Hepatocyte (in vitro differentiated cells): ENCODE measurements around the gene TMCO4. TPM values are rescaled to one million over a fixed set of nuclear protein-coding genes. Genes with fewer than 3 reads are reported as not detected.

Experiments
- DNase-seq: peaks from one replicate; pipeline ENCODE4 v3.0.0-alpha.2; 2016; ENCODE audit warnings: low spot score
- H2AFZ ChIP-seq: fragments of 200-600 bp; sonication (generic); 2 replicates; pipeline ENCODE4 v1.6.0; 2016; ENCODE audit warnings: antibody characterized with exemption, mild to moderate bottlenecking
- H3K27ac ChIP-seq: fragments of 200-600 bp; sonication (generic); 2 replicates; pipeline ENCODE4 v1.5.1; 2016; ENCODE audit warnings: mild to moderate bottlenecking
- H3K27me3 ChIP-seq: fragments of 200-600 bp; sonication (generic); 2 replicates; pipeline ENCODE4 v1.6.1; 2016
- H3K36me3 ChIP-seq: fragments of 200-600 bp; sonication (generic); replicated peaks from 2 replicates; pipeline ENCODE4 v1.5.1; 2016; ENCODE audit warnings: low read depth; ENCODE audit not compliant: insufficient read depth
- H3K4me1 ChIP-seq: fragments of 200-600 bp; sonication (generic); 2 replicates; pipeline ENCODE4 v1.5.1; 2016; ENCODE audit warnings: mild to moderate bottlenecking, moderate library complexity; ENCODE audit not compliant: insufficient read depth
- H3K4me2 ChIP-seq: fragments of 200-600 bp; sonication (generic); 2 replicates; pipeline ENCODE4 v1.6.0; 2016
- H3K4me3 ChIP-seq: fragments of 200-600 bp; sonication (generic); 2 replicates; pipeline ENCODE4 v1.5.1; 2016; ENCODE audit warnings: mild to moderate bottlenecking
- H3K79me2 ChIP-seq: fragments of 200-600 bp; sonication (generic); 2 replicates; pipeline ENCODE4 v1.6.0; 2017; ENCODE audit warnings: mild to moderate bottlenecking
- H3K9me2 ChIP-seq: fragments of 200-600 bp; sonication (generic); replicated peaks from 2 replicates; pipeline ENCODE4 v1.6.0; 2017; ENCODE audit warnings: mild to moderate bottlenecking; ENCODE audit not compliant: insufficient read depth
- H3K9me3 ChIP-seq: fragments of 200-600 bp; sonication (generic); 2 replicates; pipeline ENCODE4 v1.5.1; 2016; ENCODE audit warnings: low read depth, mild to moderate bottlenecking
- H4K20me1 ChIP-seq: fragments of 200-600 bp; sonication (generic); 2 replicates; pipeline ENCODE4 v1.6.0; 2016; ENCODE audit warnings: mild to moderate bottlenecking; ENCODE audit not compliant: insufficient read depth, poor library complexity, severe bottlenecking
- EZH2 ChIP-seq: fragments of 200-600 bp; sonication (generic); IDR thresholded peaks from 2 replicates; pipeline ENCODE4 v1.6.1; 2016; ENCODE audit warnings: antibody characterized with exemption, mild to moderate bottlenecking, borderline replicate concordance
- EZH2phosphoT487 ChIP-seq: fragments of 200-600 bp; sonication (generic); IDR thresholded peaks from one replicate; pipeline ENCODE4 v1.6.1; 2018; ENCODE audit warnings: antibody characterized with exemption, mild to moderate bottlenecking, low read depth, moderate library complexity; ENCODE audit not compliant: unreplicated experiment, severe bottlenecking
- WGBS: methylation state at CpG from one replicate; pipeline ENCODE4 v1.1.6; 2016; ENCODE audit warnings: low lambda C conversion rate; ENCODE audit errors: missing lambda C conversion rate; 5-methylcytosine and 5-hydroxymethylcytosine counted together
- polyA plus RNA-seq: library from polyadenylated mRNA; unstranded; fragments of >200 nt; fragmentation: Nextera tagmentation; extraction: Ambion mirVana; gene quantifications from 2 replicates; pipeline ENCODE4 v1.2.1, GENCODE V29; 2016
- total RNA-seq: library from RNA; depleted of rRNA; stranded (reverse); fragments of >200 nt; gene quantifications from 2 replicates; pipeline ENCODE4 v1.2.3, GENCODE V29; 2014
- TF ChIP-seq, protein P1 (sequence below): fragments of 200-600 bp; sonication (generic); IDR thresholded peaks from 2 replicates; pipeline ENCODE4 v1.5.1; 2016; ENCODE audit warnings: antibody characterized with exemption, mild to moderate bottlenecking; ENCODE audit not compliant: poor library complexity

Gene TMCO4
- total and polyA plus RNA-seq, 2 experiments from 2014 or later: 8.7 to 13.0 TPM

DNA sequence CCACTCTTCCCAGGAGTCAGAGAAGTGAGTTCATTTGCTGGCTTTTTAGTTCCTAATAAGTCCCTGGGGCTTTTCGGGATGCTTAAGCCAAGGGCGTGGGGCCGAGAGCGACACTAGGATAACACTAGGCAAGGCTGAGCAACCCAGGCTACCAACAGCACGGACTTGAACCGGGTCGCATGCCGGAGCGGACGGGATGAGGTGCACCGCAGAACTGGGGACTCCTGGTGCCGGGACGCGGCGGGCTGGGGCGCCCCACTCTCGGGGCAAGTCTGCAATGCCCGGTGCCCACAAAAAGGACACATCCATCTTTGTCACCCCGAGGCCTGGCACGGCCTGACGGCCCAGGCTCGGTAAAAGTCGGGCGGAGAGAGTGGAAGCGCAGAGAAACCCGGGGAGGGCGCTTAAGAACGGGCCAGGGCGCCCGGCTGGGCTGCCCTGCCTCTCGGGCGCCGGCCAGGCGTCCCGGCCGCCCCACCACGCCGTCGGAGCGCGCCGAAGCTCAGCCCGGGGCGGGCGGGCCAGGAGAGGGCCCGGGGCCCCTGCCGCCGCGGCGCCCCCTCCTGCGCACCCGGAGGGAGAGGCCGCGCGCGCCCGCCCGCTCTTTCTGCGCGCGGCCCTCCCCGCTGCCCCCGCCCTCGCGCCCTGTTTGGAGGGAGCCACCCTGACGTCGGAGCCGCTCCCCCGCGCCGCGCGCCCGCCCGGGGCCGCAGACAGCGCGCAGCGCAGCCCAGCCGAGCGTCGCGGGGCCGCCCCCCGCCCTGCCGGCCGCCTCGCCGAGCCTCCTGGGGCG, 155.9 kb downstream of the TMCO4 start, which contains the start of gene NBL1:
TSS of gene NBL1 (plus strand) at position 710 of the 793 bp plus-strand sequence. CDS start 10,720 bp downstream, outside the sequence.
- Histone ChIP-seq H3K4me1 (peaks cover 7% of the 10 kb centered on the region), H3K79me2 (peaks cover 31% of the 10 kb centered on the region), H3K27ac (peak within 1 kb of the TSS; percentile 72), H3K9me2 (no peaks in the 10 kb centered on the region), H3K9me3 (no peaks in the 10 kb centered on the region), H4K20me1 (no peaks in the 10 kb centered on the region), H3K4me3 (peak within 1 kb of the TSS; percentile 64), H3K36me3 (no peaks in the 10 kb centered on the region), H3K4me2 (peak within 1 kb of the TSS; percentile 95), H2AFZ (peak within 1 kb of the TSS; percentile 66), H3K27me3 (peaks cover 17% of the 10 kb centered on the region)
- WGBS: 16% methylated on average over 27 of the region's 90 CpGs
- peak; percentile 80 for DNase-seq
- TF ChIP-seq, protein P1, sequence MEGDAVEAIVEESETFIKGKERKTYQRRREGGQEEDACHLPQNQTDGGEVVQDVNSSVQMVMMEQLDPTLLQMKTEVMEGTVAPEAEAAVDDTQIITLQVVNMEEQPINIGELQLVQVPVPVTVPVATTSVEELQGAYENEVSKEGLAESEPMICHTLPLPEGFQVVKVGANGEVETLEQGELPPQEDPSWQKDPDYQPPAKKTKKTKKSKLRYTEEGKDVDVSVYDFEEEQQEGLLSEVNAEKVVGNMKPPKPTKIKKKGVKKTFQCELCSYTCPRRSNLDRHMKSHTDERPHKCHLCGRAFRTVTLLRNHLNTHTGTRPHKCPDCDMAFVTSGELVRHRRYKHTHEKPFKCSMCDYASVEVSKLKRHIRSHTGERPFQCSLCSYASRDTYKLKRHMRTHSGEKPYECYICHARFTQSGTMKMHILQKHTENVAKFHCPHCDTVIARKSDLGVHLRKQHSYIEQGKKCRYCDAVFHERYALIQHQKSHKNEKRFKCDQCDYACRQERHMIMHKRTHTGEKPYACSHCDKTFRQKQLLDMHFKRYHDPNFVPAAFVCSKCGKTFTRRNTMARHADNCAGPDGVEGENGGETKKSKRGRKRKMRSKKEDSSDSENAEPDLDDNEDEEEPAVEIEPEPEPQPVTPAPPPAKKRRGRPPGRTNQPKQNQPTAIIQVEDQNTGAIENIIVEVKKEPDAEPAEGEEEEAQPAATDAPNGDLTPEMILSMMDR: no peak
- TF ChIP-seq EZH2: no peak
- no peak for TF ChIP-seq EZH2phosphoT487

DNA sequence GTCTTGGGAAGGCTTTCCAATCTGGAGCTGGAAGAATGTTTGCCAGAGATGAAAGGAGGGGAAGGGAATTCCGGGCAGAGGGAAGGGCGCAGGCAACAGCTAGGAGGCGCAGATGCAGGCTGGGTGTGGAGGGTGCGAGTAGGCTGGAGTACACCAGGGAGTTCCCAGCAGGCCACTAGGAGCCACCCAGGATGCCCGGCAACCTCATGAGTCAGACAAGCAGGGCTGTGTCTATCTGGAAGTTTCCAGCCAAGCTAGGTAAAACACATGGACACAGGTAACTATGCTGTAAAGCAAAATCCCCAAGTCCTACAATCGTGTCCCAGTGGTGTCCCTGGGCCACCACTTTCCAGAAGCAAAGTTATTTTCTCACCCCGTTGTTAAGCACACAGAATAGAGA, 156.6 kb downstream of the TMCO4 start:
- Histone ChIP-seq H3K9me3 (no peaks in the 10 kb centered on the region), H3K27me3 (peaks cover 17% of the 10 kb centered on the region), H4K20me1 (no peaks in the 10 kb centered on the region), H3K4me3 (no peak overlapping the region), H3K4me1 (peaks cover 7% of the 10 kb centered on the region), H2AFZ (no peak overlapping the region), H3K36me3 (no peaks in the 10 kb centered on the region), H3K9me2 (no peaks in the 10 kb centered on the region), H3K4me2 (peak overlapping the region; percentile 92), H3K27ac (peak overlapping the region; percentile 66), H3K79me2 (peaks cover 28% of the 10 kb centered on the region)
- peak; percentile 57 for DNase-seq
- TF ChIP-seq EZH2phosphoT487 (no peak), EZH2 (no peak)
- WGBS: 65% methylated on average over 7 of the region's 7 CpGs

DNA sequence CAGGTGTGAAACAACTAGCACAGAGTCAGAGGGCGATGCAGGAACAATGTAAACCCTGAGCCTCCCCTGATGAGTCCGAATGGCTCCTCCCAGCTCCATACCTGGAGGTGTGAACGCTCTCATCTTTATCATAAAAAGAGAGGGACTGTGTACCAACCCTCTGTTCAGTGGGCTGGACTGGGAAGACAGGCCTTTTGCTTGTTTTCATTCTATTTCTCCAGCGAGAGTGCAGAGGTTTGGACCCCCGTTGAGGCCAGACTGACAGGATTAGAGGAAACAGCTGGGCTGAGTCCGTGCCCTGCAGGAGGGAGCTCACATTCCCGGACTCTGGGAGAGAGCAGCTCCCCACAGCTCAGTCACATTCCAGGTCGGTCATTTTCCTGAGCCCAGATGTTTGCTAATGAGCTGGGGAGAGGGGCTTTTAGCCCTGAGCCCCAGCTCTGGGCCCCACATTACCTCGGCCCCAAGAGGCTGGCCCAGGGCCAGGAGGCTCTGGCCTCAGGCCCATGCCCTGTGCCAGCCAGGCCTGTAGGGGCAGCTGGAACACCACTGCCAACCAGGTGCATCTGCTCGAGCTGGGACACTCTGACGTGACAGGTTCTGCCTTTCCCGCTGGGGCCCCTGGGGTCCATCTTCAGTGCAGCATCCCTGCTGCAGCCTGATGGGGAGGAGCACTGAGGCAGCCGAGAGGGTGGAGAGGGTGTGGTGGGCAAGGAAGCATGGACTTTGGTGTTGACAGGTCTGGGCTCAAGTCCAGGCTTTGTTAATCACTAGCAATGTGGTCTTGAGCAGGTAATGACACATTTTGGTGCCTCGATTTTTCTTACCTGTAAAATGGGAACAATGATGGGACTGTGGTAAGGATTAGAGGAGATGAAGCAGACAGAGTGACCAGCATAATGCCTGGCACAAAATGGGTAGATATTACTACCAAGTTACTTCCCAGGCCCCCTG, 159.1 kb downstream of the TMCO4 start:
- H3K9me2 ChIP-seq: no peaks in the 10 kb centered on the region
- H3K27ac ChIP-seq: peak overlapping the region; percentile 33
- peaks cover 10% of the 10 kb centered on the region for H3K79me2 ChIP-seq
- peaks cover 7% of the 10 kb centered on the region for H3K4me1 ChIP-seq
- WGBS: 31% methylated on average over 14 of the region's 14 CpGs
- peaks cover 17% of the 10 kb centered on the region for H3K27me3 ChIP-seq
- H4K20me1 ChIP-seq: no peaks in the 10 kb centered on the region
- no peak overlapping the region for H2AFZ ChIP-seq
- TF ChIP-seq EZH2phosphoT487 (no peak), EZH2 (no peak)
- TF ChIP-seq, protein P1: no peak
- no peaks in the 10 kb centered on the region for H3K36me3 ChIP-seq
- peak overlapping the region; percentile 39 for H3K4me2 ChIP-seq
- no peaks in the 10 kb centered on the region for H3K9me3 ChIP-seq
- DNase-seq: peak; percentile 50
- H3K4me3 ChIP-seq: no peak overlapping the region
